ENCODE results near the gene TM6SF1.

TM6SF1 gene

DNA sequence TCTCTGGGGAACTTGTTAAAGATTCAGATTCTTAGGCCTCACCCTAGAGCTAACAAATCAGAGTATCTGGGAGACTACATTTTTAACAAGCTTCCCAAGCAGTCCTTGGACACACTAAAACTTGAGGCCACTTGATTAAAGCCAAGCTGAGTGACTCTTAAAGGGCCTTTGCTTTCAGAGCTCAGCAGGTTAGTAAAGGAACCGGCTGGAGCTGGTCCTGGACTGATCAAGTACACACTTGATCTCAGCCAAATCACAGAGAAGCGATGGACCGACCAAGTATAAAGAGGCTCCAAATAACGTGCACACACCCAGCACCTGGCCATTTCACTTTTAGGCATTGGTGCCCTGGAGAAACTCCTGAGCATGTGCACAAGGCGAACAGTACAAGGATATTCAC, 12.9 kb upstream of the TM6SF1 start:
- Histone ChIP-seq H3K9ac (ENCODE audit: low read length) (no peak overlapping the region), H3K4me3 (ENCODE audit: low read length) (no peak overlapping the region), H3K27me3 (ENCODE audit: control insufficient read depth, insufficient read depth, low read length) (no peaks in the 10 kb centered on the region), H3K27ac (ENCODE audit: low read depth, low read length) (no peak overlapping the region), H3K36me3 (ENCODE audit: control insufficient read depth, insufficient read depth, low read length) (no peaks in the 10 kb centered on the region), H3K4me1 (ENCODE audit: control insufficient read depth, insufficient read depth, low read length) (no peaks in the 10 kb centered on the region)

DNA sequence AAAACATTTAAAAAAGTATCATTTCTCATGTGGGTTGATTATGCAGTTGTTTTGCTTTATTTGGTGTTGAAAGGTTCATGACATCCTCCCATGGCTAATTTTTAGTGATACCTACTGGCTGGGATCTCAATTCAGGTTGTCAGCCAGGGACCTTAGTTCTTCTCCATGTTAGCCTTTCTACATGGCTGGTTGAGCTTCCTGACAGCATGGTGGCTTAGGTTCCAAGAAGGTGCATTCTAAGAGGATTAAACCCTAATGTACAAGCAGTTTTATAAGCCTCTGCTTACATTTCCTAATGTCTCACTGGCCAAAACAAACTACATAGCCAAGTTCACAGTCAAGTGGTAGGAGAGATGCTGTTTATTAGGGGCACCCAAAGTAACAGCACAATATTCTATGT, 9.4 kb upstream of the TM6SF1 start:
- Histone ChIP-seq H3K27me3 (ENCODE audit: control insufficient read depth, insufficient read depth, low read length) (no peaks in the 10 kb centered on the region), H3K4me1 (ENCODE audit: control insufficient read depth, insufficient read depth, low read length) (no peaks in the 10 kb centered on the region), H3K27ac (ENCODE audit: low read depth, low read length) (no peak overlapping the region), H3K9ac (ENCODE audit: low read length) (no peak overlapping the region), H3K4me3 (ENCODE audit: low read length) (no peak overlapping the region), H3K36me3 (ENCODE audit: control insufficient read depth, insufficient read depth, low read length) (no peaks in the 10 kb centered on the region)

DNA sequence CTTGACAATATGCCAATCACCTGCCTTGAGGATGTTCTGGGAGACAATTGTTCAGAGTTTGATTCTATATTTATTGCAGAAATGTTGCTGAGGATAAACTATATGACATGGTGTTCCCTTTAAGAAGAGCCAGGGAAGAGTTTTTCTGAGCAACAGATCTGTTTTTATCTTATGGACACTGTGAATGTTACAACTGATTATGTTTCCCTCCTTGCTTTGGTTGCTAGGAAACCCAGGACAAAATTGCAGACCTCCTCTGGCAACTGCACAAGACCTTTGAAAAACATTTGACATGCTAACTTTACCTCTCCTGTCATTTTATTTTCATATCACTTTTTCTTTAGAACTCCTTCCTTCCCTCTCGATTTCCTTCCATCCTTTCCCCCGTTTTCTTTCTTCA, 8.2 kb upstream of the TM6SF1 start:
- no peak overlapping the region for H3K9ac ChIP-seq (ENCODE audit: low read length)
- no peaks in the 10 kb centered on the region for H3K4me1 ChIP-seq (ENCODE audit: control insufficient read depth, insufficient read depth, low read length)
- H3K36me3 ChIP-seq (ENCODE audit: control insufficient read depth, insufficient read depth, low read length): no peaks in the 10 kb centered on the region
- H3K4me3 ChIP-seq (ENCODE audit: low read length): no peak overlapping the region
- no peak overlapping the region for H3K27ac ChIP-seq (ENCODE audit: low read depth, low read length)
- no peaks in the 10 kb centered on the region for H3K27me3 ChIP-seq (ENCODE audit: control insufficient read depth, insufficient read depth, low read length)

DNA sequence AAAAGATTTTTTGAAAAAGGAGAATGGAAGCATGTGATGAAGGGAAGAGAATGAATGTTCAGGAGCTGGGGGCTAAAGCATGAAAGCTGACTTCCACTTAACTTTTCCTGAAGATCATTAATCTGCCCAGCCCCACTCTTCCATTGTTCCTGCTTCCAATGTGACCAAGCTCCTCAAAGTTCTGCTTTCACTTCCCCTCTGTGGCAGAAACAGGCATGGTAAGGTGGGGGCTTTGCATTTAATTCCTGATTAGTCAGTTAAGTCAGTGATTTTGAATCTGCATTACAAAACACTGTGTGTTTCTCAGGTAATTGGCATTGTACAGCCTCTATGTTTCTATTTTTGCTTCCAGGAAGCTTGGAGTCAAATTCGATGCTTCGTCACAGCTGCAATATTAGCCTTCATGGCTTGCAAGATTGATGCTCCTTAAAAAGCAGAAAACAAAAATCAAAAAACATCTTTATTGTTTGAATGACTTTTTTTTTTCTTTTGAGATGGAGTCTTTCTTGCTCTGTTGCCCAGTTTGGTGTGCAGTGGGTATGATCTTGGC, 7.3 kb upstream of the TM6SF1 start:
- Histone ChIP-seq H3K4me3 (ENCODE audit: low read length) (no peak overlapping the region), H3K9ac (ENCODE audit: low read length) (no peak overlapping the region)

DNA sequence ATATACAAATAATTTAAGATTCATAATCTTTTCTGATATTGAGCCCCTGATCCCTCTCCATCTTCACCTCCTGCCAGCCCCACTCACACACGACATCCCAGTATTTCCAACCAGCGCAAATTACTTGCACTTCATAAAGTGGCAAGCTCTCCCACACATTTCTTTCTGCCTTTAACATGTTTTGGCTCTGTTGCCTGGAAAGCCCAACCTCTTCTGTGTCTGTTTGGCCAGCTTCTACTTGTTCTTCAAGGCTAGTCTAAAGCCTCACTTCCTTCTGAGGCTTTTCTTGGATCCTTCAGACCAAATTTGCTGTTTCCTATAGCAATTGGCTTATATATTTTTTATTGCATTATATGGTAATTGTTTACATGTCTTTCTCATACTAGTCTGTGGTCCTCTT, 5.1 kb upstream of the TM6SF1 start:
- H3K9ac ChIP-seq (ENCODE audit: low read length): no peak overlapping the region
- no peak overlapping the region for H3K4me3 ChIP-seq (ENCODE audit: low read length)
- no peaks in the 10 kb centered on the region for H3K36me3 ChIP-seq (ENCODE audit: control insufficient read depth, insufficient read depth, low read length)
- H3K27me3 ChIP-seq (ENCODE audit: control insufficient read depth, insufficient read depth, low read length): no peaks in the 10 kb centered on the region
- peaks cover 2% of the 10 kb centered on the region for H3K4me1 ChIP-seq (ENCODE audit: control insufficient read depth, insufficient read depth, low read length)
- H3K27ac ChIP-seq (ENCODE audit: low read depth, low read length): no peak overlapping the region

More for the DNA sequence above, 7.3 kb upstream of the TM6SF1 start:
- H3K27ac ChIP-seq (ENCODE audit: low read depth, low read length): no peak overlapping the region
- no peaks in the 10 kb centered on the region for H3K36me3 ChIP-seq (ENCODE audit: control insufficient read depth, insufficient read depth, low read length)
- H3K4me1 ChIP-seq (ENCODE audit: control insufficient read depth, insufficient read depth, low read length): no peaks in the 10 kb centered on the region
- H3K27me3 ChIP-seq (ENCODE audit: control insufficient read depth, insufficient read depth, low read length): no peaks in the 10 kb centered on the region

DNA sequence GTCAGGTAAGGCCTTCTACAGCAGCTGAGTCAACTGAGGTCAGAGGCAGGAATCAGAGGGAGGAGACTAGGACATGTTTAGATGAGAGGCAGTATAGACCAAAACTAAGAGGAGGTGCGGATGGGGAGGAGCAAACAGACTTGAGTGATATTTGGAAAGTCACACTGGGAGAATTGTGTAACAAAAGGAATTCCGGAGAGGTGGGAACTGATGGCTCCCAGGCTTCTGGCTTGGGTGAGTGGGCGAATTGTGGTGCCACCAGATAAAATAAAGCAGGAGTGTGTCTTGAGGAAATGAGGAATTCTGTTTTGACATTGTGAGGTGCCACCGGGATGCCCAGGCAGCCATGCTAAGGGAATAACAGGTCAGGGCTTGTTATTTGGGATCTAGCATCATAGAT, 3.3 kb upstream of the TM6SF1 start:
- Histone ChIP-seq H3K4me1 (ENCODE audit: control insufficient read depth, insufficient read depth, low read length) (peaks cover 2% of the 10 kb centered on the region), H3K9ac (ENCODE audit: low read length) (no peak overlapping the region)

DNA sequence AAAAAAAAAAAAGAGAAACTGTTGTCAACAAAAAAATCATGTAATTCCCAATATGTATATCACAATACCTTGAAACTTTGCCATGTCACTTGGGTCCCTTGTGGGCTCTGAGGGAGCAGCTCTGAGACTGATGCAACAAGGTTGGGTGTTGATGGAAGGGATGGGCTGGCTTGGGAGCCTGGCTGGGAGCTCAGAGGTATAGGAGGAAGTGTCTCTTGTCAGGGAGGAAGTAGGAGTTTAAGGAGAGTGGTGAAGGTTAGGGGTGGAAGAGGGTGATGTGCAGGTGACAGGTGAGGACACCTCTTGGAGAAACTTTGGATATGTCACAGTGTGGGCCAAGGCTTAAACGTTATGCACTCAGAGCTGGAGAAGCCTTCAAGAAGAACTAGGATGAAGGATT, 2.0 kb upstream of the TM6SF1 start:
- Histone ChIP-seq H3K4me1 (ENCODE audit: control insufficient read depth, insufficient read depth, low read length) (peaks cover 2% of the 10 kb centered on the region), H3K27me3 (ENCODE audit: control insufficient read depth, insufficient read depth, low read length) (peaks cover 8% of the 10 kb centered on the region), H3K36me3 (ENCODE audit: control insufficient read depth, insufficient read depth, low read length) (no peaks in the 10 kb centered on the region), H3K9ac (ENCODE audit: low read length) (no peak overlapping the region), H3K27ac (ENCODE audit: low read depth, low read length) (no peak overlapping the region), H3K4me3 (ENCODE audit: low read length) (no peak overlapping the region)

More for the DNA sequence above, 3.3 kb upstream of the TM6SF1 start:
- Histone ChIP-seq H3K27ac (ENCODE audit: low read depth, low read length) (no peak overlapping the region), H3K4me3 (ENCODE audit: low read length) (no peak overlapping the region), H3K27me3 (ENCODE audit: control insufficient read depth, insufficient read depth, low read length) (peaks cover 7% of the 10 kb centered on the region), H3K36me3 (ENCODE audit: control insufficient read depth, insufficient read depth, low read length) (no peaks in the 10 kb centered on the region)

DNA sequence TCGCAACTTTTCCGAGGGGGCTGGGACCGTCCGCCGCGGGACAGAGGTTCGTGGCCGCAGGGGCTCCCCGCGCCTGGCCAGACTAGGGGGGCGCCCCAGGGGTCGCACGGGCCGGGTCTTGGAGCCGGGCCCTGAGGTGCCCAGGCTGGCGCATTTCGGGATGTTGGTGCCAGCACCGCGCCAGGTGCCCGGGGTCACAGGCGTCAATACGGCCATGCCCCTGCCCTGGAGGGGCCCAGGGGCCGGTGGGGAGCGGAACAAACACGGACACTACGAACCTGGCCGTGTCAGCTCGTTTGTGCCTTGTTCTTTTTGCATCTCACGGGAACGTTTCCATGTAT, 366 bp downstream of the TM6SF1 start:
- Histone ChIP-seq H3K27ac (ENCODE audit: low read depth, low read length) (peak overlapping the region; percentile 48), H3K27me3 (ENCODE audit: control insufficient read depth, insufficient read depth, low read length) (peaks cover 8% of the 10 kb centered on the region)

DNA sequence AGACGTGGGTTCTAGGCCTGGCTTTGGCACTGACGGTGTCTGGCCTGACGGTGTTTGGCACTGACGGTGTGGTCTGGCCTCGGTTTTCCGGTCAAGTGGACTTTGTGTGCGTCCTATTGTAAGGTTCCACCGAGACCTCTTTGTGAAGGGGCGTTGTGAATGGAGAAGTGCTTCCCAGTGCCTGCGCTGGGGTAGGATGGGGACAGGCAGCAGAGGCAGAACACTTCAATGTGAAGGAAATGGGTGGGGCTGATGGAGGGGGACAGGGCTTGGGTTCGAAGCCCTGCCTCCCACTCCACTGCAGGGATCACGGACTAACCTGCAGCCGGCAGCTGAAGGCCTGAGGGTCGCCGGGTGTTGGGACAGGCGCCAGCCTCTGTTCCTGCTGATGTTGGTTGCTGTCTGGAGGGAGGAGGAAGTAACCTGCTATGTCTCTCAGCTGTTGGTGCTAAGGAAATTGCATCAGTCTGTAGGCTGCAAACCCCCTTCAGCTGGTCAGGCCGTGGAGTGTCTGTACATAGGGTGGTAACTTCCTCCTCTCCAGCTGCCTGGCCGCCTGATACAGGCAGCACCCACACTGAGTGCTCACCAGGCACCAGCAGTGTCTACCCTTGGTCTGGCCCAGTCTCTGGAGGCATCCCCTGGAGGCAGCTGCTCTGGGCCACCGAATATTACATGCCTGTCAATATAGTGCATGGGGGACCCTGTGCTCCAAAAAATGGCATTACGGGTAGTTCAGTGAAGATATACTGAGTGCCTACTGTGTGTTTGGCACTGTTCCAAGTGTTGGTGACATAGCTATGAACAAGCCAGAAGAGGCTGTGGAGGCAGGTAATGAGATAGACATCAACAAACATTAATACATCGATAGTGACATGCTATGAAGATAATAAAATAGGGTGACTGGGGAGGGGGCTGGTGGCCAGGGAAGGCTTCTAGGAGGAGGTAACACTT, 1.1 kb downstream of the TM6SF1 start:
- H3K4me1 ChIP-seq (ENCODE audit: control insufficient read depth, insufficient read depth, low read length): peaks cover 2% of the 10 kb centered on the region

More for the DNA sequence above, 366 bp downstream of the TM6SF1 start:
- Histone ChIP-seq H3K9ac (ENCODE audit: low read length) (no peak overlapping the region), H3K4me1 (ENCODE audit: control insufficient read depth, insufficient read depth, low read length) (peaks cover 2% of the 10 kb centered on the region), H3K36me3 (ENCODE audit: control insufficient read depth, insufficient read depth, low read length) (no peaks in the 10 kb centered on the region), H3K4me3 (ENCODE audit: low read length) (peak overlapping the region; percentile 59)

DNA sequence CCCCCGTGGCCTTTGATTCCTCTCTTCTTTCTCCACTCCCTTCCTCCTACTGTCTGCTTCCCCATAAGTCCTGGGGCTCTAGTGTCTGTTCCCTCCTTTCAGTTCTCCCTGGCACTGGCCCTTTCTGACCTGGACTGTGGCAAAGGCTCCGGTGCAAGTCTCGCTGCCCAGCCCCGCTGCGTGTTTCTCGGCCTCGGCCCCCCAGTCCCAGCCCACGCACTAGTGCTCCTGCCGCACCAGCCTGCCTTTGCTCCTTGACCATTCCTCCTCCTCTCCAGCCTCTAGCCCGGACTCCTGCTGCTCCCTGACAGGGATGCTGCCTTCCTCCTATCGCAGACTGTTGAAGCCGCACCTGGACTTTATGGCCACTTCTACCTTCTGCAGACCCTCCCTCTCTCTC, 2.1 kb downstream of the TM6SF1 start:
- H3K9ac ChIP-seq (ENCODE audit: low read length): no peak overlapping the region
- H3K36me3 ChIP-seq (ENCODE audit: control insufficient read depth, insufficient read depth, low read length): no peaks in the 10 kb centered on the region
- H3K27ac ChIP-seq (ENCODE audit: low read depth, low read length): no peak overlapping the region
- peaks cover 8% of the 10 kb centered on the region for H3K27me3 ChIP-seq (ENCODE audit: control insufficient read depth, insufficient read depth, low read length)
- no peak overlapping the region for H3K4me3 ChIP-seq (ENCODE audit: low read length)
- peaks cover 2% of the 10 kb centered on the region for H3K4me1 ChIP-seq (ENCODE audit: control insufficient read depth, insufficient read depth, low read length)

More for the DNA sequence above, 1.1 kb downstream of the TM6SF1 start:
- Histone ChIP-seq H3K4me3 (ENCODE audit: low read length) (peak overlapping the region; percentile 59), H3K36me3 (ENCODE audit: control insufficient read depth, insufficient read depth, low read length) (no peaks in the 10 kb centered on the region), H3K27me3 (ENCODE audit: control insufficient read depth, insufficient read depth, low read length) (peaks cover 8% of the 10 kb centered on the region), H3K27ac (ENCODE audit: low read depth, low read length) (no peak overlapping the region), H3K9ac (ENCODE audit: low read length) (no peak overlapping the region)

DNA sequence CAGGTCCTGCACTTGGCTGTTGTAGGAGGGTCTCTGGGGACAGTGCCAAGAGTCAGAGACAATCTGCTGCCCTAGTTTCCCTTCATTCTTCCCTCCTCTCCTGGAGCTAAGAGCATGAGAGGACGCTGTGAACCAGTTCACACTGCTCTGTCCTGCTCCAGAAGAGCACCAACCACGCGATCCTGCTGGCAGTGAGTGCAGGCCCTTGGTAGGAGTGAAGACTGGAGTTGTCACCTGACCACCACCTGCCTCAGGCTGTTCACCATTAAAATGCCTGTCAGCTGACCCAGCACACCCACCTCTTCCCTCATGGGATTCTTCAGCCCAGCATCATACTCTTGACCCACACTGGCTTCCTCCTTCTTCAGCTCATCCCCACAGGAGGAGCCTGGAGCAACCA, 2.9 kb downstream of the TM6SF1 start:
- Histone ChIP-seq H3K9ac (ENCODE audit: low read length) (no peak overlapping the region), H3K27me3 (ENCODE audit: control insufficient read depth, insufficient read depth, low read length) (peaks cover 8% of the 10 kb centered on the region), H3K27ac (ENCODE audit: low read depth, low read length) (no peak overlapping the region), H3K4me1 (ENCODE audit: control insufficient read depth, insufficient read depth, low read length) (peaks cover 2% of the 10 kb centered on the region), H3K36me3 (ENCODE audit: control insufficient read depth, insufficient read depth, low read length) (no peaks in the 10 kb centered on the region), H3K4me3 (ENCODE audit: low read length) (no peak overlapping the region)

DNA sequence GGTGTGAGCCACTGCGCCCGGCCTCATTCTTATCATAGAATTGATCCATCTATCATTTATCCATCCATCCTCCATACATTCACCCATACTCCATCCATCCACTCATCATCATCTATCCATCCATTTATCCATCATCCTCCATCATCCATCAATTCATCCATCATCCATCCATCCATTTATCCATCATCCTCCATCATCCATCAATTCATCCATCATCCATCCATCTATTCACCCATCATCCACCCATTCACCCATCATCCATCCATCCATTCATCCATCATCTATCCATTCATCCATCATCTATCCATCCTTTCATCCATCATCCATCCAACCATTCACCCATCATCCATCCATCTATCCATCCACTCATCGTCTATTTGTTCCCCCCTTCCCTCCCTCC, 3.7 kb downstream of the TM6SF1 start:
- Histone ChIP-seq H3K4me1 (ENCODE audit: control insufficient read depth, insufficient read depth, low read length) (peaks cover 2% of the 10 kb centered on the region), H3K36me3 (ENCODE audit: control insufficient read depth, insufficient read depth, low read length) (no peaks in the 10 kb centered on the region), H3K27ac (ENCODE audit: low read depth, low read length) (no peak overlapping the region), H3K27me3 (ENCODE audit: control insufficient read depth, insufficient read depth, low read length) (peaks cover 8% of the 10 kb centered on the region), H3K4me3 (ENCODE audit: low read length) (no peak overlapping the region), H3K9ac (ENCODE audit: low read length) (no peak overlapping the region)
